GM21737 (cell line): ENCODE results near the gene PROK1.

Experiments
- ATAC-seq: cut with Tn5 transposase; IDR thresholded peaks from one replicate; pipeline ENCODE4 v1.9.1; 2021; ENCODE audit warnings: mild to moderate bottlenecking, moderate library complexity; ENCODE audit not compliant: unreplicated experiment

PROK1 gene

GRCh38 chr1:110487726-110488125 is 36.8 kb downstream of the PROK1 start:
- no peak for ATAC-seq

GRCh38 chr1:110488161-110488560 is 37.2 kb downstream of the PROK1 start:
- no peak for ATAC-seq

- no peak for ATAC-seq
Observed at GRCh38 chr1:110488867-110489266, 37.9 kb downstream of the PROK1 start.

- no peak for ATAC-seq
Observed at GRCh38 chr1:110489406-110489805, 38.5 kb downstream of the PROK1 start.

- no peak for ATAC-seq
Observed at GRCh38 chr1:110489973-110490542, 39.1 kb downstream of the PROK1 start.

GRCh38 chr1:110490791-110491451 is 40.0 kb downstream of the PROK1 start:
- ATAC-seq, result no peak

- ATAC-seq, result no peak
Observed at GRCh38 chr1:110492573-110492972, 41.6 kb downstream of the PROK1 start.

- no peak for ATAC-seq
Observed at GRCh38 chr1:110493059-110493699, 42.2 kb downstream of the PROK1 start.

- no peak for ATAC-seq
Observed at GRCh38 chr1:110494036-110494435, 43.1 kb downstream of the PROK1 start.

GRCh38 chr1:110494522-110495406 is 43.8 kb downstream of the PROK1 start:
- no peak for ATAC-seq

GRCh38 chr1:110495926-110496600 is 45.1 kb downstream of the PROK1 start:
- ATAC-seq, result no peak

- ATAC-seq, result no peak
Observed at GRCh38 chr1:110498270-110498669, 47.3 kb downstream of the PROK1 start.

GRCh38 chr1:110501488-110502132 is 50.7 kb downstream of the PROK1 start:
- no peak for ATAC-seq

GRCh38 chr1:110502402-110503151 is 51.6 kb downstream of the PROK1 start:
- no peak for ATAC-seq

- ATAC-seq, result no peak
Observed at GRCh38 chr1:110503471-110503870, 52.5 kb downstream of the PROK1 start.

- ATAC-seq, result no peak
Observed at GRCh38 chr1:110504226-110504625, 53.3 kb downstream of the PROK1 start.

- ATAC-seq, result no peak
Observed at GRCh38 chr1:110505596-110505995, 54.6 kb downstream of the PROK1 start.

- ATAC-seq, result no peak
Observed at GRCh38 chr1:110506541-110506940, 55.6 kb downstream of the PROK1 start.
